HG03060 (cell line): ENCODE results near the gene GOLT1A.

Experiments
- ATAC-seq: cut with Tn5 transposase; IDR thresholded peaks from one replicate; pipeline ENCODE4 v1.9.1; 2021; ENCODE audit warnings: low read depth, moderate number of reproducible peaks; ENCODE audit not compliant: unreplicated experiment

GOLT1A gene, protein sequence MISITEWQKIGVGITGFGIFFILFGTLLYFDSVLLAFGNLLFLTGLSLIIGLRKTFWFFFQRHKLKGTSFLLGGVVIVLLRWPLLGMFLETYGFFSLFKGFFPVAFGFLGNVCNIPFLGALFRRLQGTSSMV

DNA sequence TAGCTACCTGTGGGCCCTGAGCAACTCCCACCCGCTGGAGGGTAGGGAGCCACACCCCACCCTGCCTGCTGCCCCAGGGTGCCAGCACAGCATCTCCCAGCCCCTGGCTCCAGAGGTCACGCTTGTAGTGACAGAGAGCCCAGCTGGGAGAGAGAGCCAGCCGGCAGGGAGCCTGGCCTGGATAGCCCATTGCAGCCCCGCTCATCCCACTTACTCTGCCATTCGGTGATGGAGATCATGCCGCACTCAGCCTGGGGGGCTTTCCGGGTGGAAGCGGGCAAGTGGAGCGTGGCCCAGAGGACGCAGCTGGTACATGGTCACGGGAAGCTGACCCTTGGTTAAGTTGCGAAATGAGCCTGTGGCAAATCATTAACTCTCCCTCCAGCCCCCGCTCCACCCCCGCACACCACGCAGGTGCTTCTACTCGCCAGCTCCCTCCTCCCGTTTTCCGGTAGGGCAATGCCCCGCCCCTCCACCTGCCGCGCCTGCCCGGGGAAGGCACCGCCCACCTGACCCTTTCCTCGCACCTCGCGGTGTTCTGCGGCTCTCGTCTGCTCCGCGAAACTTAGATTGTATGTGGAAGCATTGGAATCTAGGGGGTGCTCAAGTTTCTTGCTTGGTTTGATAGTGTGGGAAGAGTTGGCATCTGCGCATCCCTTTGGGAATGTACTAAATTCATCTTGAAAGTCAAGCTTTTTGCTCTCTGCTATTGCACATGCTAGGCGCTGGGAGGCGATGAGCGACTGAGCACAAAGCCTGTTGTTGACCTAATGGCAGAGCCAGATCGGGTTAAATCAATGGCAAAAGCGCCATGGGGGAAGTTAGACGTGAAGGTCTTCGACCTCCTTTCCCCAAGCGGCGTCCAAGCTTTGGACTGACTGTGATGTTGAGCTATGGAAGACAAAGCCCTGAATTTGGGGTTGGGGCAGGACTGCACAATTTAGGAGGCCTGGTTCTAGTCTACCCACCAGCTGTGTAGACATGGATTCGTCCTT lies at the start of gene GOLT1A:
Gene GOLT1A, minus strand, starts transcription at position 321 of the 995 bp plus-strand sequence. Its CDS starts 82 bp downstream, at position 239.
- no peak for ATAC-seq

DNA sequence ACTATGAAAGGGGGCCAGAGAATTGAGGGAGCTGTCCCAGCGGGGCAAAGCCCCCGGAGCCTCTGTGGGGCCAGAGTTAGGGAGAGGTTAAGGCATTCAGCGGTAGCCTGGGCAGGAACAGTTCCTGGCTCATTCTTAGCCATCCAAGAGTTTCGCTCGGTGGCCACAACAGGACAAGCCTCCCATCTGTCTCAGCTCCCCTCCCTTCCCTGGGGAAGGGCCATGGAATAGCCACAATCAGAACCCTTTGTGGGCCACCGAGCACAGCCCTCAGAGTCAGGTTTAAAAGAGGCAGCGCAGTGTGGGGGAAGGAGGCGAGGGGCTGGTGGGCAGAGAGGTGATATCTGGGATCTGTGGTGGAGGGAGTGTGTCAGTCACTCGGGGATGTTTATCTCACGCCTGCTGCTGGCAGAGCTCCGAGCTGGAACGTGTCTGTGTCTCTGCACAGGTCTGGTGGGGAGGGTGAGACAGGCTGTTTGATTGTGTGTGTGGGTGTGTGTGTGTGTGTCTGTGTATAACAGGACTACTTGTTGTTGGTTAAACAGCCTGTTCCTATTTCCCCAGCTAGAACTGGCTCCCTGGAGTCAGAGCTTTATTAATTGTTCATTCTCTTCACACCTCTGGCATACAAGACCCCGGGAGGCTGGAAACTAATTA lies 49.6 kb upstream of the GOLT1A start:
- no peak for ATAC-seq

DNA sequence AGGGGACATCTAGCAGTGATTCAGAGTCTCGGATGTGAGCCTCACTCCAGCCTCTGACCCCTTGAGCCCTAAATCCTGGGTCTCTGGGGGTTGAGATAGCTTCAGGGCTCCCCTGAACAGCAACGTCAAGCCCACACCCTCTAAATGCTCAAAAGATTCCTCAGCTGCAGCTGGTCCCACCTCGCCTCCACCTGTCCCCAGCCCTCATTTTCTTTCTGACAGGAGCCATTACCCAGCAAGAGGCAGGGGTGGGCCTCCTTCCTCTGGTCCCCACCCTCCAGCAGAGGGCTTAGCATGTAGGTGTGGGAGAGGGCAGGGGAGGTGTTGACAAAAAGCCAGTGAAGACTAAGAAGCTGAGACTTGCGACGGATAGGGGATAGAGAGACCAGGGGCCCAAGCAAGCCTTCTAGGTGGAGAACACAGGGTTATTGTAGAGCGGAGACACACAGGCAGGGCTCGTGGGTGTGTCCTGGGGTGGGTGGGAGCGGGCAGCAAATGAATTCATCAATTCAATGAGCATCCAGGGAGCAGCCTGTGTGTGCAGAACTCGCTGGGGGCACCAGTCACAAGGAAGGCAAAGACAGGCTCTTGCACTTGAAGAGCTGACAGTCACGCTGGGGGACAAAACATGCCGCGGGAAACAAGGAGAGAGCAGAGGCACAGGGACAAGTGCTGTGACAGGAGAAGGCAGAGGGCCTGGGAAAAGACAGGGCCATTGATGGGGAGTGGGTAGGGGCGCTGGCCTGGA lies 48.9 kb upstream of the GOLT1A start:
- ATAC-seq: no peak

DNA sequence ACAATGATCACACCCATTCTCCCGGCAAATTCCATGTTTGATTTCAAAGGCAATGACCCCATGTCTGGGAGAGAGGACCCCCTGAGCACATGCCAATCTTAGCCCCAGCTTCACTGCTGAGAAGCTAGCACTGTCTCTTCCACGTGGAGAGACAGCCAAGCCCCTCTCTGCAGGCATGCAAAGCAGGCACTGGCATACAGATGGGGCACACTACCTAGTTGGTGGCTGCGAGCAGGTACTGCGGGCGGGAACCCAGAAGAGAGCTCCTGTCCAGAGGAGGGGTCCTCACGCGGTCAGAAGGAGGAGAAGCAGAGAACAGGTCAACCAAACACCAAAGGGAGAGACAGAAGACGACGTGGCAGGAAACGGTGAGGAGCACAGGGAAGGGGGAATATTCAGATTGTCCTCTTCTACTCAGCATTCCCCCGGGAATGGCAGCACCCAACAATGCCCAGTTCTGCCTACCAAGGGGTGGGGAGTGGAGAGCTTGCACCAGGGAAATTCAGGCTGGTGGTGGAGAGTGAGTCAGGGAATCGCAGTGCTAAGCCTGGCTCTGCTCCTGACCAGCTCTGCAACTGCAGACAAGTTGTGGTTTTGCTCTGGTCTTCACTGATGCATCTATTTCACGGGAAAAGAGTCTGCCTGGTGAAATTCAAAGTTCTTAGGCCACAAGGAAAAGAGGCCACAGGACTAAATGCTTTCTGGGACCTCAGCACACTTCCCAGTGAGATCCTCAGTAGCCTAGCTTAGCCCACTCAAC lies 48.1 kb upstream of the GOLT1A start:
- ATAC-seq: no peak

DNA sequence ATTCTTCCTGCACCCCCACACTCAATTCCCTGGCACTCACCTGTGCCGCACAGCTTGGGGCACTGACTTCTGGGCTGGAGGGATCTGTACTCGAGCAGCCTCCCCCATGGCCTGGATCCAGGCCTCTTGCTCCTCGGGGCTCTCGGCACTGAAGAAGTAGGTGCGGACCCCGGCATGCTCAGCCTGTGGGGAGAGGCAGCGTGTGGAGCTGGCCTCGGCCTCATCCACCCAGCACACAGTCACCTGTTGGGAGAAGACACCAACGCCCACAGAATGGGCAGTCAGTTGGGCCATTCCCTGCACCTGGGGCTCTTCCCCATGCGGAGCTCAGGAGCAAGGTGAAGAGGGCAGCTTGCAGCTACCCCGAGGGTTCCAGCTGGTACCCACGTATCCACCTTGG lies 47.5 kb upstream of the GOLT1A start:
- ATAC-seq: no peak

DNA sequence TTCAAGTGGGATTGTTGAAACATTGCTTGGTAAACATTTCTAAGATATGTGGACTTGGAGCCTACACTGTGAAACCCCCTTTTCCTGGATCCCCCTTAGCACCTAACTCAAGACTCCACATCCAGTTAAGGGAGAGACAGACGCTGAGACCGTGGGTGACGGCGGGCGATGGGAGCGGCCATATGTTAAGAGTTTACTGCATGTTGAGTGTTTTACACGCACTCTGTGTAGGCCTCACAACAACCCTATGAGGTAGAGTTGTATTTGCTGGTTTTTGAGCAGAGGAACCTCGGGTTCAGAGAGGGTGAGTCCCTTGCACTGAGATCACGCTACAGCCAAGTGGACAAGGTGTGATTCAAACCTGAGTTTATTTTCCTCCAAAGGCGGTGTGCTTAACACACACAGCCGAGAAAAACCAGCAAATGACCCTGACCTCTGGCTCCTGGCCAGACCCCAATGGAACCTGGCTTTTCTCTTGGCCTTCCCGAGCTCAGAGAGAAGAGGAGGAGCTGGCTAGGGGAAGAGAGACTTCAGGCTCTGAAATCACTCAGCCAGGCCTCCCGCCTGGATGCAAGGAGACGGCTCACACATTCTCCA lies 46.9 kb upstream of the GOLT1A start:
- ATAC-seq: no peak

DNA sequence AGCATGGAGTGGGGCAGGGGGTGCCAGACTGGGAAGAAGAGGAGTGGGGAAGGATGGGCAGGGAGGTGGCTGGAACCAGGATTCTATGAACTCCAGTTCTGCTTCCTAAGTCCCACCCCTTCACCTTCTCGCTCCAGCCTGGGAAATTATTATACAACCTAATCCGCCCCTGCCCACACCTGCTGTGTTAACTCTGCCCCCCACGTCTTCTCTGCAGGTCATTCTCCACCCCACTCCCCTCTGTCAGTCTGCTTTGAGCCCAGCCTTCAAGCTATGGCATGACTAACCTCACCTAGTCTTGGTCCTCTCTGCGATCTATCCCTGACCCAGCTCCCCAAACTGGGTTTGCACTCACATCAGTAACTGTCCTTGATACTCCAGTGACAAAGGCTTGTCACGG lies 46.0 kb upstream of the GOLT1A start:
- no peak for ATAC-seq

DNA sequence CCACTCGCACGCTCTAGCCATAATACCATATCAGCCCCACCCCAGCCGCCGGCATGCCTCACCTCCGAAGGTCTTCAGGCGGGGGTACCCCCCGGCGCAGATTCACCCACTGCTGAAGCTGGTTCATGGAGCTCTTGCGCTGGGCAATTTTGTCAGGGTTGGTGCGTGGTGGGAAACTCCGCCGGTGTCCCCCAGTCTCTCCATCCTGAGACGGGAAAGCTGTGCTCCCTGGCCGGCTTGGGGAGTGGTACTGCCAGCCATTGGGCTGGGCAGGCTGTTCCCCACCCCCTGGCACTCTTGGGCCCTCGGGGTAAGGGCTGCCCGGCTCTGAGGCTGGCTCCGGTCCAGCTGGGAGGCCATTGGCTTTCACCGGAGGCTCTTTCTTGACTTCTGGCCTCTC lies 45.4 kb upstream of the GOLT1A start:
- no peak for ATAC-seq

DNA sequence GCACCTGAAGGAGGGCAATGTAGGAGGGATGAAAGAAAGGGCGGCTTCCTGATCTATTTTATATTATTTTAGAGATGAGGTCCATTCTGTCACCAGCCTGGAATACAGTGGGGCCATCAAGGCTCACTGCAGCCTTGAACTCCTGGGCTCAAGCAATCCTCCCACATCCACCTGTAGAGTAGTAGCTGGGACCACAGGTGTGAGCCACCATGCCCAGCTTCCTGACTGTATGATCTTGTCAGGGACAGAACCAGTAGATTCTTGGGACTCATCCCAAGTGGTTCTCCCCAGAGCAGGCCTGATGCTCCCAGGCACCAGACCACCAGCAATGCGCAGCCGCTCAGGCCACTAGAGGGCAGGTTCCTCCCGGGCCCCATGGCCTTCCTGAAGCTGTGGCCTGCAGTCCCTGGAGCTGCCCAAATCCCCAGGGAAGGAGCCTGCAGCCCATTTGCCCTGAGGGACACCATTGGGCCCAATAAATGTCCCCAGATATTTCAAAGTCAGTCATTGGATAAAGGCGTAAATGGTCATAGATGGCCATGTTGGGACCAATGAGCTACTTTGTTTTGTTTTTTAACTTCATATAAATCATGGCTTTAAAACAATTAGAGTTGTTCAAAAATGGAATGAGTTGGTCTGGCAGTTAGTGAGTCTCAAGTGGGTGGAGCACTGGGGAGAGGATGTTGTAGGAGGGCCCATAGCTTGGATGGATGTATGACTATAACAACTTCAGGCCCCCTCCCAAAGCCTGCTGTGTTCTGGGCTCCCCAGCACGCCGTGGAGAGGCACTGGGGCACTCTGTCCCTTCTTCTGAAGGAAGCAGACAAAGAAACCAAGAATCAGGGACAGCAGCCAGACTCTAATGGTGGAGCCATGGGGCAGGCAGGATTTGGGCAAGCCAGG lies 44.7 kb upstream of the GOLT1A start:
- ATAC-seq: no peak

DNA sequence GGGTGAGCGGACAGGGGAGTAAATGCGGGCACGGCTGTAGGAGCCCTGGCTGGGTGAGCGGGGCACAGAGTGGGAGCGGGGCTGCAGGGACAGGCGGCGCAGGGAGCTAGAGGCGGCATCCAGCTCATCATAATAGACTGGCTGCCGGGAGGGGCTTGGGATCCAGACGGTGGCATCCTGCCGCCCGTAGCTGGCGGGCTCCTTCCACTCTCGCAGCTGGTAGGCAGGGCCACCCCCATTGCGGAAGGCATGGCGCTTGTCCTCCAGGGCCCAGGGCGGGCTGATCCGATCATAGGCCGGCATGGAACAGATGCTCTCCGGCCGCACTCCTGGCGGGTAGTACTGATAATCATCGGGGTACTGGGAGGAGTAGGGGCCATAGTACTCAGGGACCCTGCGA lies 43.7 kb upstream of the GOLT1A start:
- ATAC-seq: no peak

DNA sequence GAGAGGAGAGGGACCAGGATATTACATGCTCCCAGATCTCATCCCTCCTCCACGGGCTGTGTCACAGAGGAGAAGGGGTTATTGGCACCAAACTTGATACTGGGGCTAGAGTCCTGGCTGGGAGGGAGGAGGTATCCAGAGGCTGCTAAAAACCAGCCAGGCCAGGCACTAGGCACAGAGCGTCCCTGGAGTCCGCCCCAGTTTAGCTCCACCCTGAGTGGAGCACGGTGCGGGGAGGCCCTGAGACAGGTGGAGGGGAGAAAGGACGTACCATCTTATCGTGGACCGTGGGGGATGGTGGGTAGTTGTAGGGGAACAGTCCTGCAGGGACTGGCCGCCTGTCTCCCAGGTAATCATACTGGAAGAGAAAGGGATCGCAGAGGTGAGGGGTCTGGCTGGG lies 42.7 kb upstream of the GOLT1A start:
- no peak for ATAC-seq

DNA sequence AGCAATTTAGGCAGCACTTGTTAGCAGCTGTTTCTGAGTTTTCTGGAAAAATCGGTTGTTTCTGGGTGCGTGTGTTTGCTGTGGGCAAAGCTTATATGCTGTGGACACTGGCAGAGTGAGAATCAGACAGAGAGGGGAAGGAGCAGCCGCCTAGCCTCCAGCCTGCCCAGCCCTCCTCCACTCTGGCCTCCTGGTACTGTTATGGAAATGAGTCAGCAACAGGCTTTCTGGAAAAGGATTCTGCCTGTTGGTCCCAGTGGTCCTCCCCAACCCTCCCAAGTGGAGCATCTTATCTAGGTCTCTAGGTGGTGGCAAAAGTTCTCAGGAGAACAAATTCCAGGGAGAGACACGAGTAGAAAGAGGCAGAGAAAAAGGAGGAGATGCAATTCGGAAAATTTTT lies 42.2 kb upstream of the GOLT1A start:
- no peak for ATAC-seq

DNA sequence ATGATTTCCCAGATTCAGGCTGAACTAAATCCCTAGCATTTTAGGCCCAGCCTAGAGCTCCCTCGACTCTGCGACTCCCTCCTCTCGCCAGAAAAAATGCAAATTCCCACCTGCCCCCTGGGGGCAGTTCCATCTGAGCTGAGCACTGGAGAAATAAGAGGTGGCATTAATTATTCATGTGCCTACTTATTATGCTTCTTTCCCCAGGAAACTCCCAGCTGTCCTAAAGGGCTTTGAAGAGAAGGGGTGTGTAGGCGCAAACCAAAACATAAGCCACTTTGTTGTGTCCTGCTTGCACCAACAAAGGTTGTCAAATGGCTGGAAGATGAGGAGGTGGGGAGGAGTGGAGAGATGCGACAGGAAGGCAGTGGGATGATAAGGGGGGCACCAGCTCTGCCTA lies 41.4 kb upstream of the GOLT1A start:
- ATAC-seq: no peak

DNA sequence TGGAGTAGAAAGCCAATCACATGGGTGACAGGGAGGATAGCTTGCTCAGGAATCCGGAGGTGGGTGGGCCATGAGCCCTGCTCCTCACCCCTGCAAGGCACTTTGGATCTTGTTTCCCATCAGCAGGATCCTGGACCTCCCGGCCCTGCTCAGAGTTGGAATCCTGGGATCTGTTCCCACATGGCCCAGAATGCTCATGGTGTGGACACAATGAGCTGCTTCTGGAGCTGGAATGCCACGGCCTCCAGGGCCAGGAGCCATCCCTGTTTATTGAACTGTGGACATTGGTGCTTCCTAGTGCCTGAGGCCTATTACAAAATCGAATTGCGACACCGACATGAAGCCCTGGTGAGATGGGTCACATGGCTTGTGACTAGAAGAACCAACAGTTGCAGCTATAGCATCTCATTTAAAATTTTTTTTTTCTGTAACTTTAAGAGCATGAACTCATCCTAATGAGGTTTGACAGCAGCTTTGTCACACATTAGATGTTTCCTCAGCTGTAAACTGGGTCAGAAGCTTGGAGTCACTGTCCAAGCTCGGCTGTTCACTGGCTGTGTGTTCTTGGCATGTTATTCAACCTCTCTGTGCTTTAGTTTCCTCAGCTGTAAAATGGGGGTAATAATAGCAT lies 40.4 kb upstream of the GOLT1A start:
- no peak for ATAC-seq

DNA sequence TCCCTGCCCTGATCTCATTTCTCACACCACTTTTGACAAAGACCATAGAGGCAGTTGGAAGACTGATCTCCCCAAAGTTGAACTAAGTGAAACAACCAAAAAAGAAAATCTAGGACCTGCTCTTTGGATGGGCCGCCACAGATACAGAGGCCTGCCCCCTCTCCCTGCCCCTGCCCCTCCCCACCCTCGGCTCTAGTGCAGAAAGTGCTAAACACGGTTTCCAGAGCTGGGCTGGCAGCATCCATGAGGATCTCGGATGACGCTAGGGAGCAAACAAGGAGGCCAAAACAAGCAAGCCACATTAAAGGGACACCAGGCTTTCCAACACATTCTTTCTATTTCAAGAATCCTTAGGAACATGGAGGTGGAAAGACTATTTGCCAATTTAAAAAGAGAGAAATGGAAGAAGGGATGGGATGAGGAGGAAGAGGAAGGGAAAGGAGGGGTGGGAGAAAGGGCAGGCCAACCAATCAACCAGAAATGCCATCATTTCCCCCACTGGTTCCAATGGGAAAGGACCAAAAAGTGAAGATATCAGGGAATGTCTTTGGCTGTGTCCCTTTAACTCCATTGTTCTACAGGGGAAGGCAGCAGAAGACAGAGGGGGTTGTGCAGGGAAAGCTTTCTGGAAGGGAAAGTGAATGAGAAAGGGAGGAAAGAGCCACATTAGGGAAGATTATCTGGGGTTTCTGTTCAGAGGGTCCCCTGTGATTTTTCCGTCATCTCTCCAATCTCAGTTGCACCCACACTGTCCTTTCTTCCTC lies 38.3 kb upstream of the GOLT1A start:
- no peak for ATAC-seq

DNA sequence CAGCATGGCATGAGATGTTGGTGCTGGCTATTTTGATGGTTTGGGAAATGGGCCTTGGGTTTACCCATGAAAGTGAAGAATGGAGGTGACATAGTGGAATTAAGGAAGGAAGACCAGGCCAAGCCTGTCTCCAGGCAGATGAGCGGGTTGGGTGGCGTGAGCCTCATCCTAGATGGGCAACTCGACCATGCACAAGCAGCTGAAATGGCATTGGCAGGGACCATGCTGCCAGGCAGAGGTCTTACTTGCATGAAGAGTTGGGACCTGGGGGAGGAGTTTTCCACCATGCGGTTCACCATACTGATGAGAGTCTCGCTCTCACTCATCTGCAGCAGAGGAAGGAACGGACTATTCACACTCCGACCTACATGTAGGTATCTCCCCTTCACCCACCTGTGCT lies 37.5 kb upstream of the GOLT1A start:
- no peak for ATAC-seq

DNA sequence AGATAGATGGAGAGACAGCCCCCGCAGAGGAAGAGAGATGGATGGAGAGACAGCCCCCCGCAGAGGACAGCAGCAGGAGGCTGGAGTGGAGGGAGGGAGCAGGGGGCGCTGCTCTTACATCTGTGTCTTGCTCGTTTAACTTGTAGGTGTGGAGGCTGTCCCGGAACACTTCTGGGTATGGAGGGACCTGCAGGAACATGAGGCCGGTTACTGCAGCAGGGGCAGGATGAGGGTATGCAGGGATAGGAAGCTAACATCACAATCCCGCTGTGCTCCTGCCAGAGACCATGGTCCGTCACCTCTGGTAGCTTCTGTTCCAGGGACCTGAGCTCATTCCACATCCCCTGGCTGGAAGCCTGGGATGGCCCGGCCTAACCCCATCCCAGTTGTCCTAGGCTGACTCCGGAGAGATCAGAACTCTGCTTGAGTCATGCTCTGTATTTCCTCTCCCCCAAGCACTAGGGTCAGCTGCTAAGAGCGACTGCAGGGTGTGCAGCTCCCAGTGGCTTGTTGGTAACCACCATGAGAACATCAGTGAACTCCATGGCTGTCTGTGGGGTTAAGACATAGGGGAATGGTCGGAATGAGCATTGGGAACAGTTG lies 36.7 kb upstream of the GOLT1A start:
- no peak for ATAC-seq
